NB4 (cell line): ENCODE data around the gene IDH3G.

Experiments used
- CTCF ChIP-seq: IDR thresholded peaks from one replicate; pipeline ENCODE4 v1.5.1; 2012; ENCODE audit warnings: low read depth, low read length
- MYC ChIP-seq: IDR thresholded peaks from 2 replicates; pipeline ENCODE4 v1.6.1; 2011; ENCODE audit warnings: low read depth, low read length
- POLR2A ChIP-seq: IDR thresholded peaks from 2 replicates; pipeline ENCODE4 v1.6.1; 2011; ENCODE audit warnings: mild to moderate bottlenecking; ENCODE audit not compliant: insufficient read length; ENCODE audit errors: extremely low read depth

GRCh38 chrX:153776120-153776599 is 18.0 kb downstream of the IDH3G start:
- TF ChIP-seq MYC (no peak), POLR2A (no peak), CTCF (no peak)
